Vagina (tissue), 2 donors: ENCODE measurements around the gene PIK3R6. TPM values are rescaled to one million over a fixed set of nuclear protein-coding genes. Genes with fewer than 3 reads are reported as not detected.
"Not testable (repeated sequence)": the region's sequence is repeated elsewhere in the genome, so short reads cannot be mapped to it uniquely, and the experiment has no call there.

Experiments
- DNase-seq, 2 donors: peaks; one replicate each; pipeline ENCODE4 v3.0.0-alpha.2; 2017; ENCODE audit errors: extremely low spot score in 2 of 2
- H3K27ac ChIP-seq: fragments of 200-600 bp; sonication (generic); one replicate; pipeline ENCODE4 v1.5.1; 2019
- H3K27me3 ChIP-seq: fragments of 200-600 bp; sonication (generic); one replicate; pipeline ENCODE4 v1.5.1; 2019
- H3K36me3 ChIP-seq, 2 donors: fragments of 200-600 bp; sonication (generic); one replicate each; pipeline ENCODE4 v1.5.1; 2017 to 2019
- H3K4me1 ChIP-seq: fragments of 200-600 bp; sonication (generic); one replicate; pipeline ENCODE4 v1.5.1; 2019
- H3K4me3 ChIP-seq, 2 donors: fragments of 200-600 bp; sonication (generic); 1 replicate in 1 of 2; 2 replicates in 1 of 2; pipeline ENCODE4 v1.5.1; 2016 to 2019
- H3K9me3 ChIP-seq: fragments of 200-600 bp; sonication (generic); one replicate; pipeline ENCODE4 v1.5.1; 2019
- POLR2A ChIP-seq, 2 donors: fragments of 450-650 bp; IDR thresholded peaks; one replicate each; pipeline ENCODE4 v1.6.1; 2017; ENCODE audit warnings: antibody characterized with exemption in 2 of 2, mild to moderate bottlenecking in 2 of 2, moderate library complexity in 2 of 2
- POLR2AphosphoS5 ChIP-seq, 2 donors: sonication (generic); formaldehyde crosslinking; IDR thresholded peaks; one replicate each; pipeline ENCODE4 v1.9.0; 2017; ENCODE audit warnings: antibody characterized with exemption in 2 of 2, mild to moderate bottlenecking in 2 of 2, low read depth in 1 of 2; ENCODE audit not compliant: insufficient read depth in 1 of 2
- intact Hi-C: fragments of 100-400 bp; cut with DNase I; formaldehyde crosslinking; loops from one replicate; pipeline ENCODE4 v1.15.1; 2023
- total RNA-seq: library from RNA; depleted of rRNA; stranded (reverse); fragments of >200 nt; gene quantifications from one replicate; pipeline ENCODE4 v1.2.3, GENCODE V29; 2016
- TF ChIP-seq, protein P1 (sequence below), 3 experiments: fragments of 450-650 bp in 2 of 3; fragments of 200-600 bp in 1 of 3; sonication (generic) in 1 of 3; IDR thresholded peaks; one replicate each; pipeline ENCODE4 v1.5.1; 2017 to 2019; ENCODE audit warnings: antibody characterized with exemption in 3 of 3, mild to moderate bottlenecking in 2 of 3, moderate library complexity in 2 of 3

Gene PIK3R6
- total RNA-seq, 1 donor from 2014 or later = 3.2 TPM

DNA sequence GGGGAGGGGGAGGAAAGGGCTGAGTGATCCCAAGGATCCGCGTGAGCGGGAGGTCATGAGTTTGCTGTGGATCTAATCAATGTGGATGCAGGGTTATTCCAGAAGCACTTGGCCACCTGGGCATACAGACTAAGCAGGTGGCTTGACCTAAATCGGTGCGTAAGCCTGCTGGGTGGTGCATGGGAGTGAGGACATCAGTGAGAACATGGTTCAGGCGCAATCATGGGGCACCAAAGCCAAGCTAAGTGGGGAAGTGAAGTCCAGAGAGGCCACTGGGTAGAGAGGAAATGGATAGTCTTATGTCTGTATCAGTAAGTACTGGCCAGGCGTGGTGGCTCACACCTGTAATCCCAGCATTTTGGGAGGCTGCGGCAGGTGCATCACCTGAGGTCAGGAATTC is 49.4 kb downstream of the PIK3R6 start:
- intact Hi-C loops = no loop called here
- Histone ChIP-seq H3K9me3 (no peaks in the 10 kb centered on the region), H3K27ac (no peak overlapping the region), H3K4me3 (no peak overlapping the region), H3K36me3 (no peaks in the 10 kb centered on the region), H3K27me3 (no peaks in the 10 kb centered on the region), H3K4me1 (no peaks in the 10 kb centered on the region)
- TF ChIP-seq POLR2AphosphoS5 (IDR thresholded peaks at IDR 0.05; ENCODE audit: insufficient read depth in 1 of 2, low read depth in 1 of 2) (no peak), POLR2A (IDR thresholded peaks at IDR 0.05) (no peak)
- TF ChIP-seq, protein P1, sequence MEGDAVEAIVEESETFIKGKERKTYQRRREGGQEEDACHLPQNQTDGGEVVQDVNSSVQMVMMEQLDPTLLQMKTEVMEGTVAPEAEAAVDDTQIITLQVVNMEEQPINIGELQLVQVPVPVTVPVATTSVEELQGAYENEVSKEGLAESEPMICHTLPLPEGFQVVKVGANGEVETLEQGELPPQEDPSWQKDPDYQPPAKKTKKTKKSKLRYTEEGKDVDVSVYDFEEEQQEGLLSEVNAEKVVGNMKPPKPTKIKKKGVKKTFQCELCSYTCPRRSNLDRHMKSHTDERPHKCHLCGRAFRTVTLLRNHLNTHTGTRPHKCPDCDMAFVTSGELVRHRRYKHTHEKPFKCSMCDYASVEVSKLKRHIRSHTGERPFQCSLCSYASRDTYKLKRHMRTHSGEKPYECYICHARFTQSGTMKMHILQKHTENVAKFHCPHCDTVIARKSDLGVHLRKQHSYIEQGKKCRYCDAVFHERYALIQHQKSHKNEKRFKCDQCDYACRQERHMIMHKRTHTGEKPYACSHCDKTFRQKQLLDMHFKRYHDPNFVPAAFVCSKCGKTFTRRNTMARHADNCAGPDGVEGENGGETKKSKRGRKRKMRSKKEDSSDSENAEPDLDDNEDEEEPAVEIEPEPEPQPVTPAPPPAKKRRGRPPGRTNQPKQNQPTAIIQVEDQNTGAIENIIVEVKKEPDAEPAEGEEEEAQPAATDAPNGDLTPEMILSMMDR (IDR thresholded peaks at IDR 0.05) = no peak
- DNase-seq = peak in 1 of 2 donors; percentile 61

GRCh38 chr17:8806926-8807550 is 60.4 kb downstream of the PIK3R6 start:
- intact Hi-C loops = no loop called here
- DNase-seq = no peak
- Histone ChIP-seq H3K36me3 (no peaks in the 10 kb centered on the region), H3K4me3 (no peak overlapping the region), H3K4me1 (no peaks in the 10 kb centered on the region), H3K27ac (no peak overlapping the region), H3K9me3 (no peaks in the 10 kb centered on the region), H3K27me3 (no peaks in the 10 kb centered on the region)
- no peak for TF ChIP-seq POLR2A (IDR thresholded peaks at IDR 0.05)
- TF ChIP-seq POLR2AphosphoS5 (IDR thresholded peaks at IDR 0.05; ENCODE audit: insufficient read depth in 1 of 2, low read depth in 1 of 2) = no peak
- TF ChIP-seq, protein P1 (IDR thresholded peaks at IDR 0.05) = no peak

GRCh38 chr17:8806253-8806925 is 61.1 kb downstream of the PIK3R6 start:
- H3K9me3 ChIP-seq = no peaks in the 10 kb centered on the region
- no peaks in the 10 kb centered on the region for H3K36me3 ChIP-seq
- intact Hi-C loops = no loop called here
- no peak overlapping the region for H3K27ac ChIP-seq
- H3K27me3 ChIP-seq = no peaks in the 10 kb centered on the region
- H3K4me3 ChIP-seq = no peak overlapping the region
- DNase-seq = peak in 1 of 2 donors; percentile 37
- H3K4me1 ChIP-seq = no peaks in the 10 kb centered on the region
- TF ChIP-seq, protein P1 (IDR thresholded peaks at IDR 0.05) = no peak
- TF ChIP-seq POLR2AphosphoS5 (IDR thresholded peaks at IDR 0.05; ENCODE audit: insufficient read depth in 1 of 2, low read depth in 1 of 2) (no peak), POLR2A (IDR thresholded peaks at IDR 0.05) (no peak)

- peak in 1 of 2 donors; percentile 13 for DNase-seq
- H3K36me3 ChIP-seq, intact Hi-C loops: not testable (repeated sequence)
Observed at GRCh38 chr17:8805396-8805795, 62.1 kb downstream of the PIK3R6 start.

GRCh38 chr17:8803531-8804420 is 63.7 kb downstream of the PIK3R6 start:
- TF ChIP-seq, protein P1 (IDR thresholded peaks at IDR 0.05) = no peak
- no peak for TF ChIP-seq POLR2AphosphoS5 (IDR thresholded peaks at IDR 0.05; ENCODE audit: insufficient read depth in 1 of 2, low read depth in 1 of 2)
- intact Hi-C loops = no loop called here
- no peak overlapping the region for H3K27ac ChIP-seq
- no peaks in the 10 kb centered on the region for H3K36me3 ChIP-seq
- peak in 1 of 2 donors; percentile 64 for DNase-seq
- no peak overlapping the region for H3K4me3 ChIP-seq
- H3K4me1 ChIP-seq = peaks cover 6% of the 10 kb centered on the region
- H3K9me3 ChIP-seq = no peaks in the 10 kb centered on the region
- H3K27me3 ChIP-seq = no peaks in the 10 kb centered on the region

More at GRCh38 chr17:8805396-8805795, 62.1 kb downstream of the PIK3R6 start:
- not testable (repeated sequence) for H3K27me3 ChIP-seq, H3K27ac ChIP-seq, H3K9me3 ChIP-seq, H3K4me1 ChIP-seq, H3K4me3 ChIP-seq
